AG04450 (cell line): ENCODE data around the gene LTBP2. TPM values are rescaled to one million over a fixed set of nuclear protein-coding genes. Genes with fewer than 3 reads are reported as not detected.
A peak's percentile ranks its signal among the peaks of the same experiment; 100 is the strongest.

Experiments
- CTCF ChIA-PET: fragments of 300-600, 350-600 bp; formaldehyde crosslinking; extraction: SDS; loops from one replicate; lab custom pipeline; 2022; ENCODE audit warnings: antibody characterized with exemption, inconsistent platforms; lab: Charles Lee
- POLR2A ChIA-PET: fragments of 350-600 bp; formaldehyde crosslinking; extraction: SDS; loops from one replicate; lab custom pipeline; 2021; ENCODE audit warnings: antibody characterized with exemption, inconsistent platforms; lab: Yijun Ruan, JAX
- DNase-seq: peaks from one replicate; pipeline ENCODE4 v3.0.0-alpha.2; 2011; ENCODE audit warnings: low read depth, low spot score
- H3K27ac ChIP-seq: one replicate; pipeline ENCODE4 v1.5.1; 2012; ENCODE audit warnings: low read depth, low read length, control low read depth
- H3K27me3 ChIP-seq: one replicate; pipeline ENCODE4 v1.6.0; 2012; ENCODE audit warnings: low read length; ENCODE audit not compliant: control insufficient read depth, insufficient read depth
- H3K4me3 ChIP-seq: 2 replicates; pipeline ENCODE4 v1.5.1; 2011; ENCODE audit warnings: mild to moderate bottlenecking, low read depth, low read length, control low read depth
- H3K9me3 ChIP-seq: 2 replicates; pipeline ENCODE4 v1.5.1; 2012; ENCODE audit warnings: low read length; ENCODE audit not compliant: control insufficient read depth, insufficient read depth
- CTCF ChIP-seq: IDR thresholded peaks from 2 replicates; pipeline ENCODE4 v1.5.1; 2011; ENCODE audit warnings: low read depth, low read length, control low read depth, inconsistent platforms
- polyA plus RNA-seq: library from polyadenylated mRNA; depleted of rRNA; stranded (reverse); fragments of >200 nt; gene quantifications from 2 replicates; pipeline ENCODE4 v1.2.3, GENCODE V29; 2011

LTBP2 gene
- polyA plus RNA-seq, 1 experiment, result 44.3 TPM

DNA sequence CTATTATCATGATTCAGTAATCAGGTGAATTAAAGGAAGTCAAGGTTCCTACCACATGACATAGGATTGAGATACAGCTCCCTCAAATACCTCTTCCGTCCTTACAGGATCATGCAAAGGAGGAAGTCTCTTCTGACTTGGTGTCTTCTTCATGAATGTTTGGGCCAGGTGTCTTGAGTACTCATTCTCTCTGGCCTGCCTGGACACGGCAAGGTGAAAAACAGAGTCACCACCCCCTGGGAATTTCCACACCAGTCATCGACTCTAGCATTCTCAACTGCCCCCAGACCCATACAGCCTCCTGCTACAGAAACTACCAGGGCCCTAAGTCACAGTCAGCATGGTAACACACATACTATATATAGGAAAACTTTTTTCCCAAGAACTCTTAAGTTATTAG lies 44.9 kb upstream of the LTBP2 start:
- CTCF ChIA-PET, result interaction anchor here (0.9 kb wide), 2 partner anchors 16 to 39 kb away, joined by 3 read pairs; no protein-coding TSS in a partner anchor
- TF ChIP-seq CTCF, result no peak
- H3K4me3 ChIP-seq, result no peak overlapping the region
- peaks cover 4% of the 10 kb centered on the region; the same call in 1 of the 2 replicates for H3K9me3 ChIP-seq
- no peaks in the 10 kb centered on the region for H3K27me3 ChIP-seq
- H3K27ac ChIP-seq, result no peak overlapping the region
- DNase-seq, result no peak
- POLR2A ChIA-PET, result interaction anchor here (0.6 to 0.7 kb wide), 2 partner anchors 14 to 119 kb away, joined by 4 to 5 read pairs; no protein-coding TSS in a partner anchor

DNA sequence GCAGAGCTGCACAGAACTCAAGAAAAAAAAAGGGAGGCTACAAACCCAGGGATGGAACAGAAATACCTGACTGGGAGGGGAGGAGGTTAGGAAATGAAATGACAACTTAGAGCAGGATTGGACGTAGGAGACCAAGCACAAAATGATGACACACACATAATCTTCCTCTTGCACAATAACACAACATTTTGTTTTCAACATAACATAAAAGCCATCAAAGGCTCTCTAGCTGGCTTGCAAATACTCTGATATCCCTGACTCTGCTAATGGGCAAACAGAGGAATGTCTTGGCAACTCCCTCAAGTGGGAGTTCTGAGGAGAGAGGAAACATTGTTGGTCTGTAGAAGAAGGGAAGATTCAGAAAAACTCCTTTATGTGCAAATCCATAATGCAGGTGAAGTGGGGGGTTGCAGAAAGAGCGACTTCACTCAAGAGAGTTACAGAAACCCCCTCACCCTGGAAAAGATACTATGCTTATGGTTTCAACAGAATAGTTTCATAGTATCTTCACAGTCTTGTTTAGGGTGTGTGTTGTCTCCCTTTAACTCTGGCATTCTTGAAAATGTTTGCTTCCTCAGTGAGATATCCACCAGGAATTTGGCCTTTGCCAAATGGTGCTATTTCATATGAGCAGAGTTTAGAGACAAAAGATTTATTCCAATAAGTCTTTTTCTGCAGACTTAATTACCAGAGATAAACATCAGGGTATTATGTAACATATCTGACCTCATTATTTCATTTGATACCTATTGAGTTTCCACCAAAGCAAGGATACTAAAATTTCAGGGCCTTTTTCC lies 43.8 kb upstream of the LTBP2 start:
- POLR2A ChIA-PET, result interaction anchor here (0.6 to 1.2 kb wide), 3 partner anchors 15 to 62 kb away, joined by 3 to 5 read pairs (median 3); no protein-coding TSS in a partner anchor
- DNase-seq, result no peak

DNA sequence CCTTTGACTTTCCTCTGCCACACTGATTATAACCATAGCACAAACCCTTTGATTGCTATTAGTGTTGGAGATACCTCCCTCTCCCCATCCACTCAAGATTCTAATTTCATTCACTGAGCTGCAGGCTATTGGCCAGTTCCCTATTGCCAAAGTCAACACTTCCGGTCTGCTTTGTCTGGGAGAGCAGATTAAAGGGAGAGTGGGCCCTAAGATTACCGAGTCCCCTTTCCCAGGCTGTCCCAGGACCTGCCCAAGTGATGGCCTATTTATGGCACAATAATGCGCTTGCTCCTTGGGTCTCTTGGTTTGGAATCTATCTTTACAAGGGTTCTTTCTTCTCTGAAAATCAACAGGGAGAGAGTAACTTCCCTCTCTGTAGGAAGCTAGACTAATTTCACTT lies 42.9 kb upstream of the LTBP2 start:
- Histone ChIP-seq H3K9me3 (peaks cover 4% of the 10 kb centered on the region; the same call in 1 of the 2 replicates), H3K27ac (no peak overlapping the region), H3K4me3 (no peak overlapping the region), H3K27me3 (no peaks in the 10 kb centered on the region)
- DNase-seq, result no peak
- ChIA-PET CTCF (interaction anchor here (1.1 to 1.5 kb wide), 2 partner anchors 42 to 108 kb away, joined by 3 to 7 read pairs; partner anchors contain the start of gene YLPM1), POLR2A (interaction anchor here (1.1 to 1.2 kb wide), 2 partner anchors 16 to 36 kb away, joined by 3 to 5 read pairs; no protein-coding TSS in a partner anchor)
- TF ChIP-seq CTCF, result no peak

More for the DNA sequence above, 43.8 kb upstream of the LTBP2 start:
- CTCF ChIA-PET, result interaction anchor here (1.1 to 1.5 kb wide), 2 partner anchors 43 to 107 kb away, joined by 3 to 7 read pairs; partner anchors contain the start of gene YLPM1
- peak overlapping the region; percentile 69 for H3K27ac ChIP-seq
- H3K27me3 ChIP-seq, result no peaks in the 10 kb centered on the region
- no peak for TF ChIP-seq CTCF
- peaks cover 4% of the 10 kb centered on the region; the same call in 1 of the 2 replicates for H3K9me3 ChIP-seq
- H3K4me3 ChIP-seq, result no peak overlapping the region

DNA sequence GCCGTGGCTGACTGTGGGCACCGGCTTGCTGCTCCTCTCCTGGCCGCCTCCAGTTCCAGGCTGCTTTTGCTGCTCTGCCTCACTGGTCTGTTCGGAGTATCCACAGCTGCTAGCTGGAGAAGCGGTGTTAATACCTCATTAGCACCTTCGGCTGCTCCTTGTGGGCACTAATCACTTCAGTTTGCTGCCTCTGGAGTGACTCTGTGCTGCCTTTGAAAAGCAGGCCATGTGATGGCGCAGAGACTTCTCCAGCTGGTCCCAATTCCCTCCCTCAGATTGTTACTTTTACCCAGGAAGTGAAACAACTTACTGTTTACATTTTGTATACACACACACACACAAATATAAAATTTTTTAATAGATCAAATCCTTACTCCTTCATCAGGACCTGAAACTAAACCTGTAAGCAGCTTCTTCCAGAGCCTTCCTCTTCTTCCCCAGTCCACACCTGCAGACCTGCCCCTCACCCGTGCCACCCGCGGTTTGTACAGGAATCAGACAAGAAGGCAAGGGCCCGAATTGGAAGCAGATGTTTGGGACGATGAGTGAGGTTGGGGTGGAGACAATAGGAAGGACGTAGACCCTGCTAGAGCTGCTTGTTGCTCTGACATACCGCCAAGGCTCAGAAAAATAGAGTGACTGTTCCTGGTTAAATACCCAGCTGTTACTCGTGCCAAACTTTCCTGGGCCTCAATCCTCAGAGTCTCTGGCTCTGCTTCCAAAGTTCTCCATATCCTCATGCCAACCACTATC lies 41.5 kb upstream of the LTBP2 start:
- TF ChIP-seq CTCF, result no peak
- Histone ChIP-seq H3K27ac (no peak overlapping the region), H3K9me3 (peaks cover 4% of the 10 kb centered on the region; the same call in 1 of the 2 replicates), H3K27me3 (no peaks in the 10 kb centered on the region), H3K4me3 (no peak overlapping the region)
- ChIA-PET POLR2A (interaction anchor here (1.2 to 1.3 kb wide), 3 partner anchors 14 to 33 kb away, joined by 3 read pairs; no protein-coding TSS in a partner anchor), CTCF (no interaction called here)
- DNase-seq, result no peak
